Lung (tissue), 12 donors: ENCODE results near the gene ADAMTS9. TPM values are rescaled to one million over a fixed set of nuclear protein-coding genes. Genes with fewer than 3 reads are reported as not detected.

Experiments used
- ATAC-seq: fragments of 200-7000 bp; cut with Tn5 transposase; one replicate; pipeline ENCODE4 v1.9.1; 2020; ENCODE audit warnings: moderate number of reproducible peaks; ENCODE audit not compliant: insufficient read depth, low FRiP score
- DNase-seq, 3 donors: peaks; one replicate each; pipeline ENCODE4 v3.0.0-alpha.2; 2013 to 2017
- H3K27ac ChIP-seq, 2 donors: one replicate each; pipeline ENCODE4 v1.5.1; 2013; ENCODE audit warnings: mild to moderate bottlenecking in 2 of 2, moderate library complexity in 2 of 2, control low read depth in 1 of 2, inconsistent platforms in 1 of 2, low read depth in 1 of 2, low read length in 1 of 2
- H3K27me3 ChIP-seq, 3 donors: one replicate each; pipeline ENCODE4 v1.5.1; 2013; ENCODE audit warnings: low read length in 2 of 3; ENCODE audit not compliant: control insufficient read depth in 3 of 3, insufficient read depth in 3 of 3
- H3K36me3 ChIP-seq, 4 donors: one replicate each; pipeline ENCODE4 v1.5.1; 2013; ENCODE audit warnings: low read length in 4 of 4, mild to moderate bottlenecking in 1 of 4, moderate library complexity in 1 of 4; ENCODE audit not compliant: control insufficient read depth in 4 of 4, insufficient read depth in 4 of 4
- H3K4me1 ChIP-seq, 5 donors: one replicate each; pipeline ENCODE4 v1.5.1; 2013; ENCODE audit warnings: low read length in 5 of 5, mild to moderate bottlenecking in 2 of 5, moderate library complexity in 1 of 5; ENCODE audit not compliant: control insufficient read depth in 5 of 5, insufficient read depth in 5 of 5
- H3K4me3 ChIP-seq: one replicate; pipeline ENCODE4 v1.5.1; 2013; ENCODE audit warnings: mild to moderate bottlenecking, control low read depth, moderate library complexity
- H3K9ac ChIP-seq, 2 donors: one replicate each; pipeline ENCODE4 v1.5.1; 2013; ENCODE audit warnings: low read length in 2 of 2, control low read depth in 1 of 2; ENCODE audit not compliant: insufficient read depth in 1 of 2
- H3K9me3 ChIP-seq, 4 donors: one replicate each; pipeline ENCODE4 v1.5.1; 2013; ENCODE audit warnings: low read length in 3 of 4, mild to moderate bottlenecking in 1 of 4, moderate library complexity in 1 of 4; ENCODE audit not compliant: control insufficient read depth in 4 of 4, insufficient read depth in 3 of 4
- WGBS, 2 donors: extraction: QIAGEN DNeasy Blood & Tissue Kit; methylation state at CpG; one replicate each; pipeline ENCODE4 v1.1.7; 2013; 5-methylcytosine and 5-hydroxymethylcytosine counted together
- polyA plus RNA-seq, 2 donors: library from polyadenylated mRNA; stranded (reverse); fragments of 200-250 nt; gene quantifications; one replicate each; pipeline ENCODE4 v1.2.1, GENCODE V29; 2013
- total RNA-seq, 2 donors: library from RNA; depleted of rRNA in 1 of 2; stranded (reverse); fragments of >200 nt in 1 of 2; gene quantifications; one replicate each; pipeline ENCODE4 v1.2.1, GENCODE V29; 2014 to 2021
- TF ChIP-seq, protein P1 (sequence below): IDR thresholded peaks from 2 replicates; pipeline ENCODE4 v1.5.1; 2012; ENCODE audit warnings: mild to moderate bottlenecking; ENCODE audit errors: control extremely low read depth, extremely low read depth
- donor health status: control.
- donor health status: control.
- donor health status: Bipolar disorder and iron deficiency.
- donor health status: healthy.
- donor health status: DM: yes; HTN: yes; CAD: no.

ADAMTS9 gene
- total and polyA plus RNA-seq, 4 donors, result 29.9 to 75.6 (median 42.9) TPM

DNA sequence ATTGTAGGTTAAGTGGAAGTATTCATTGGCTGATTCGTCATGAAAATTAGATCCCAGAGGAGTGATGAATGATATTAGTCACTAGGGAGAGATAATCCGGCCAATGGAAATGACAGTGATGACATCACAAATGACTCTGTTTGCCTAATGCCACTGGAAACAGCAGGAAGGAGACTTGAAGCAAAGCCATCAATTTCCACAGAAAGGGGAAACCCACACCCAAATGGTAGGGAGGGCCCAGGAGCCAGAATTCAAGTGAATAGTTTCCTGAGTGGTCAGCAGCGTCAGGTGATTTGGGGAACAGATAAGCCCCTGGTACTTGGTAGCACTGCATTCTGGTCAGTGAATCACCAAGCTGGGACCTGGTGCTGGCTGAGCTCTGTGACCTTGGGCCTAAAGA lies 3.3 kb upstream of the ADAMTS9 start:
- no peaks in the 10 kb centered on the region for H3K36me3 ChIP-seq
- peak overlapping the region in 1 of 2 donors; percentile 71 for H3K27ac ChIP-seq
- H3K9ac ChIP-seq, result no peak overlapping the region
- H3K4me3 ChIP-seq, result no peak overlapping the region
- WGBS, 2 donors, result 35 to 39% methylated on average over 3 of the region's 3 CpGs
- H3K4me1 ChIP-seq, result peaks cover 0 to 27% (median 4%) of the 10 kb centered on the region in 5 donors
- peak in 1 of 3 donors; percentile 8 for DNase-seq
- no peaks in the 10 kb centered on the region for H3K27me3 ChIP-seq
- H3K9me3 ChIP-seq, result no peaks in the 10 kb centered on the region
- ATAC-seq, result no peak
- TF ChIP-seq, protein P1, sequence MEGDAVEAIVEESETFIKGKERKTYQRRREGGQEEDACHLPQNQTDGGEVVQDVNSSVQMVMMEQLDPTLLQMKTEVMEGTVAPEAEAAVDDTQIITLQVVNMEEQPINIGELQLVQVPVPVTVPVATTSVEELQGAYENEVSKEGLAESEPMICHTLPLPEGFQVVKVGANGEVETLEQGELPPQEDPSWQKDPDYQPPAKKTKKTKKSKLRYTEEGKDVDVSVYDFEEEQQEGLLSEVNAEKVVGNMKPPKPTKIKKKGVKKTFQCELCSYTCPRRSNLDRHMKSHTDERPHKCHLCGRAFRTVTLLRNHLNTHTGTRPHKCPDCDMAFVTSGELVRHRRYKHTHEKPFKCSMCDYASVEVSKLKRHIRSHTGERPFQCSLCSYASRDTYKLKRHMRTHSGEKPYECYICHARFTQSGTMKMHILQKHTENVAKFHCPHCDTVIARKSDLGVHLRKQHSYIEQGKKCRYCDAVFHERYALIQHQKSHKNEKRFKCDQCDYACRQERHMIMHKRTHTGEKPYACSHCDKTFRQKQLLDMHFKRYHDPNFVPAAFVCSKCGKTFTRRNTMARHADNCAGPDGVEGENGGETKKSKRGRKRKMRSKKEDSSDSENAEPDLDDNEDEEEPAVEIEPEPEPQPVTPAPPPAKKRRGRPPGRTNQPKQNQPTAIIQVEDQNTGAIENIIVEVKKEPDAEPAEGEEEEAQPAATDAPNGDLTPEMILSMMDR, result no peak

DNA sequence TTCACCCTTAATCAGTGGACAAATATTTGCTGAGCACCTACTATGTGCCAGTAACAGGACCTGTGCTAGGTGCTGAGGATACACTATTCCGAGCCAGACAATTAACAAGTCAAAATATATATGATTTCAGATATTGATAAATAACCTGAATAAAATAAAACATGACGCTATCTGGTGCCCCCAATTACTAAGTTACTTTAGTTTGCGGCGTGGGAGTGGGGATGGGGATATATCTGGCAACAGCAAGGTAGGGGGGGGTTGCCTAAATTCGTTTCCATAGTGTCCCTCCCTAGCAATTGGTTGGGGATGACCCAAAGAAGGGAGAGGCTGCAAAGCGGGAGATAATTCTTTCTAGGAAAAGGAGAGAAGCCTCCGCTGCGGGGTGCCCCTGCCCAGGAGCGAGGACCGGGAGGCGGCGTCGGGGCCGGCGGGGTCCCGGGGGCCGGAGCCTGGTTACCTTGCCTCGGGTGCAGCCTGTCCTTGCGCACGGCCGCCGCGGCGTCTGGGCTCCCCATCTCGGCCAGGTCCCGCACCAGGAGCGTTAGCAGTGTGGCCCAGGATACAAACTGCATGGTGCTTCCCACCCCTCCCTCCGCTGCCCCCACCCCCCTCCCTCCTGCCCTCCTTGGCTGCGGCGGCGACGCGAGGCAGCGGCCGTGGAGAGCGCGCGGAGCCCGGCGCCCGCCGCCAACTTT lies 567 bp downstream of the ADAMTS9 start:
- H3K36me3 ChIP-seq, result peaks cover 0 to 3% (median 0%) of the 10 kb centered on the region in 4 donors
- 1 to 3% methylated on average over 28 to 42 of the region's 42 CpGs for WGBS, 2 donors
- TF ChIP-seq, protein P1, result no peak
- no peaks in the 10 kb centered on the region for H3K27me3 ChIP-seq
- H3K27ac ChIP-seq, result peak overlapping the region; percentile 91 to 94
- H3K4me1 ChIP-seq, result peaks cover 4 to 21% (median 10%) of the 10 kb centered on the region in 5 donors
- DNase-seq, result peak in 2 of 3 donors; percentile 43 to 60
- peak overlapping the region; percentile 78 for H3K4me3 ChIP-seq
- H3K9ac ChIP-seq, result peak overlapping the region; percentile 47 to 95
- H3K9me3 ChIP-seq, result no peaks in the 10 kb centered on the region
- peak; percentile 8 for ATAC-seq

DNA sequence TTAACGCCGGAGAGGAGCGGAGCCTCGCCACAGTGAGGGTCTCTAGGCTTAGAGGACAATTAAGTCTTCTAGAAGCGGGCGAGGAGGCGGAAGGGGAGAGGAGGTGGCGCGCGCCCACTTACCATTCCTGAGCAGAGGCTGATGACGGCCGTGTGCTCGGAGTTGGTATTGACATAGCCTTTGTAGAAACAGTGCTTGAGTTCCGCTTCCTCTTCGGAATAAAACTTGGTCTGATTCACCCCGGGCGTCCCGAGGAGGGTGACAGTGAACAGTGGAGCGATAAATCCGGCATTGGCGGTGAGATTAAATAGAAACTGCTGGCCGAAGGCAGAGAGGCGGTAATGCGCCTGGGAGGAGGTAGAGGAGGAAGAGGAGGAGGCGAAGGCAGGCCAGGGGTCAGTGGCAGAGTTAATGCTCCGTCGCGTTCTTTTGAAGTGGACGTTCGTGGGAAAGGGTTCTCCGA lies 1.3 kb downstream of the ADAMTS9 start:
- Histone ChIP-seq H3K4me1 (peaks cover 6 to 16% (median 10%) of the 10 kb centered on the region in 5 donors), H3K27ac (peak overlapping the region; percentile 91 to 94), H3K27me3 (no peaks in the 10 kb centered on the region), H3K9ac (peak overlapping the region; percentile 47 to 95), H3K9me3 (no peaks in the 10 kb centered on the region), H3K4me3 (peak overlapping the region; percentile 57), H3K36me3 (peaks cover 0 to 3% (median 0%) of the 10 kb centered on the region in 4 donors)
- DNase-seq, result peak in 1 of 3 donors; percentile 84
- peak; percentile 48 for ATAC-seq
- WGBS, 2 donors, result 1% methylated on average over 31 of the region's 31 CpGs
- TF ChIP-seq, protein P1, result no peak
